ENCODE results near the gene FCF1. TPM values are rescaled to one million over a fixed set of nuclear protein-coding genes. Genes with fewer than 3 reads are reported as not detected.

FCF1 gene
- total RNA-seq, 4 donors from 2014 or later, result 35.4 to 51.2 (median 39.3) TPM

DNA sequence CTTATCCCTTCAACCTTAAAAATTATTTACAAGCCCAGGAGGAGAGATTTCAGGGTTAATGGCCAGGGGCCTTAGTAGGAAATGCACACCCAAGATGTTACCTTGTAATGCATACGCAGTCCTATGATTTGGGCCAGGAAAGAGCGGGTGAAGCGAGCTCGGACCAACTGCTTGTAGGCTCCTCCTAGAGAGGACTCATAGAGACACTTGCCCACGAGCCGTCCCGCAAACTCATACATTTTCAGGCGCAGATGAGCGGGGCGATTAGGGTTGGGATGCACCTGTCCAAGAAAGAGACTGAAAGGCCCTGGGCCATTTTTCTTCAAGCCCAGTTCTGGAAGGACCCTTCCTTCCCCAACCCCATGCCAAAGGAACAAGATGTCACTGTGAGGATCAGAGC is 43.1 kb upstream of the FCF1 start:
- Histone ChIP-seq H3K4me3 (replicated peaks in 1 of 3) (no peak overlapping the region), H3K27ac (no peak overlapping the region), H3K4me1 (no peaks in the 10 kb centered on the region), H3K27me3 (no peaks in the 10 kb centered on the region), H3K36me3 (peaks cover 55 to 56% of the 10 kb centered on the region in 2 donors), H3K9me3 (no peaks in the 10 kb centered on the region)
- TF ChIP-seq, protein P1, sequence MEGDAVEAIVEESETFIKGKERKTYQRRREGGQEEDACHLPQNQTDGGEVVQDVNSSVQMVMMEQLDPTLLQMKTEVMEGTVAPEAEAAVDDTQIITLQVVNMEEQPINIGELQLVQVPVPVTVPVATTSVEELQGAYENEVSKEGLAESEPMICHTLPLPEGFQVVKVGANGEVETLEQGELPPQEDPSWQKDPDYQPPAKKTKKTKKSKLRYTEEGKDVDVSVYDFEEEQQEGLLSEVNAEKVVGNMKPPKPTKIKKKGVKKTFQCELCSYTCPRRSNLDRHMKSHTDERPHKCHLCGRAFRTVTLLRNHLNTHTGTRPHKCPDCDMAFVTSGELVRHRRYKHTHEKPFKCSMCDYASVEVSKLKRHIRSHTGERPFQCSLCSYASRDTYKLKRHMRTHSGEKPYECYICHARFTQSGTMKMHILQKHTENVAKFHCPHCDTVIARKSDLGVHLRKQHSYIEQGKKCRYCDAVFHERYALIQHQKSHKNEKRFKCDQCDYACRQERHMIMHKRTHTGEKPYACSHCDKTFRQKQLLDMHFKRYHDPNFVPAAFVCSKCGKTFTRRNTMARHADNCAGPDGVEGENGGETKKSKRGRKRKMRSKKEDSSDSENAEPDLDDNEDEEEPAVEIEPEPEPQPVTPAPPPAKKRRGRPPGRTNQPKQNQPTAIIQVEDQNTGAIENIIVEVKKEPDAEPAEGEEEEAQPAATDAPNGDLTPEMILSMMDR (IDR thresholded peaks at IDR 0.05), result no peak
- TF ChIP-seq POLR2A (IDR thresholded peaks at IDR 0.05), result no peak
- intact Hi-C loops (cut with DNase I), result no loop called here
- no peak for DNase-seq
- 98 to 99% methylated on average over 10 of the region's 10 CpGs for WGBS, 2 donors

DNA sequence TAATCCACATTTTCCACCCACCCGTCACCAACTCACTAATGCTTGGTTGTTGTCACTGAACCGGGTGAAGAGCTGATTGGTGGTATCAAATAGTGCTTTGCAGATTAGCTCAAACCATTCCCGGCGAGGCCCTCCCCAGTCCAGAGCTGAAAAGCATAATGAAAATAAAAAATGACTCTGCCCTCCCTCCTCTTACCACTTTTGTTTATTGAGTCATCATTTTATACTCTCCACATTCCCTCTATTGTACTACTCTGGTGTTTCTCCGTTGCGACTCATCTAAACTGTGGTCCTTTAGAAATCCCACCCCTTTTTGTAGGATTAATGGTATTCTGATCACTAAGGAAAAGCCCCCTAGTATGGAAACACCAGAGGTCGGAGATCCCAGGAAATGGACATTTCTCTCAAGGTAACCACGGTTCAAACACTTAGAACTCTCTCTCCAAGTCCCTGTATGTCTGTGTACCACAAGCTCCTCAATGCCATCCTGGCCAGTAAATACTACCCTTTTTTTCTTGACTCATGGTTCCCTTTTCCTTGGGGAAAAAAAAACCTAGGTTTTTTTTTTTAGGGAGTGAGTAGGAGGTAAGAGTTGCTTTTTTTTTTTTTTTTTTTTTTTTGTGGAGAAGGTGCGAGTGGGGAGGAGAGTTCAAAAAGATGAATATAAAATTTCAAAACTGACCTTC is 42.1 kb upstream of the FCF1 start:
- no peak for DNase-seq
- Histone ChIP-seq H3K9me3 (no peaks in the 10 kb centered on the region), H3K27me3 (no peaks in the 10 kb centered on the region), H3K4me1 (no peaks in the 10 kb centered on the region), H3K4me3 (replicated peaks in 1 of 3) (no peak overlapping the region), H3K36me3 (peaks cover 60 to 62% of the 10 kb centered on the region in 2 donors), H3K27ac (no peak overlapping the region)
- WGBS, 2 donors, result 94 to 96% methylated on average over 9 of the region's 9 CpGs
- no peak for TF ChIP-seq POLR2A (IDR thresholded peaks at IDR 0.05)
- TF ChIP-seq, protein P1 (IDR thresholded peaks at IDR 0.05), result no peak
- intact Hi-C loops (cut with DNase I), result no loop called here

DNA sequence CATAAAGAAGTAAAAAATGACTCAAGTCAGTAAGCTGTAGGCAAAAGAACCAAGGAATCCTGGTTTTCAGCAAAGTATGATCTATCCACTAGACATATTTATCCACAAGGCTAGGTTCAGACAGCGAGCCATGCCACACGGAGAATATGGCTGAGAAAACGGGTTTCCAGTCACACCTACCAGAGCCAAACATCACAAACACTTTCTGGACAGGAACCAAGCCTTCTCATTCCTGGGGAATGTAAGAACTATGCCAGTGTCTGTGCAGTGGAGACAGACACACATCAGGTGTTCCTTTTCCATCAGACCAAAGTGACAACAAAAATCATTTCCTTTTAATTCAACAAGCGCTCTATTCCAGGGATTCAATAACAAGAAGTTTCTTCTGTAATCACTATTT is 41.2 kb upstream of the FCF1 start:
- Histone ChIP-seq H3K9me3 (no peaks in the 10 kb centered on the region), H3K4me3 (replicated peaks in 1 of 3) (no peak overlapping the region), H3K27me3 (no peaks in the 10 kb centered on the region), H3K27ac (peak overlapping the region in 1 of 3 donors; percentile 10), H3K36me3 (peaks cover 58 to 65% of the 10 kb centered on the region in 2 donors), H3K4me1 (no peaks in the 10 kb centered on the region)
- intact Hi-C loops (cut with DNase I), result no loop called here
- no peak for TF ChIP-seq POLR2A (IDR thresholded peaks at IDR 0.05)
- TF ChIP-seq, protein P1 (IDR thresholded peaks at IDR 0.05), result no peak
- DNase-seq, result peak in 1 of 2 donors; percentile 35
- 68 to 86% methylated on average over 4 of the region's 4 CpGs for WGBS, 2 donors

DNA sequence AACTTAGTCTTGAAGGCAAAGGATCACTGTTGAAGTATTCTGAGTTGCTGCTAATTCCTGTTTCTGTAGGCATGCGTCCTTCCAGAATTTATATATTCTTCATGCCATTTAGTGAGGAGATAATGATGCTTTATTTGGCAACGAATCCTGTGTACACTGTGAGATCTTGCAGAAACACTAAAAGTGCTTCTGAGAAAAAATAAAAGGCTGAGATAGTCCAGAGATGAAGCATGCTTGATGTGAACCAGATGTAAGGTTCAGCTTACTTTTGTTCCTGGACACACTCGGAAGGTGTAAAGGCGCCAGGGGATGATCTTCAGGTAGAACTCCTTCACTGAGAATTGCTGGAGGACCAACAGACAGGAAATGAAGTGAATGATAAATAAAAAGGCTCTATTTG is 39.2 kb upstream of the FCF1 start:
- no peaks in the 10 kb centered on the region for H3K9me3 ChIP-seq
- H3K27ac ChIP-seq, result no peak overlapping the region
- DNase-seq, result no peak
- intact Hi-C loops (cut with DNase I), result no loop called here
- H3K4me3 ChIP-seq (replicated peaks in 1 of 3), result no peak overlapping the region
- H3K27me3 ChIP-seq, result no peaks in the 10 kb centered on the region
- WGBS, 2 donors, result 93 to 95% methylated on average over 4 of the region's 4 CpGs
- H3K36me3 ChIP-seq, result peaks cover 57 to 59% of the 10 kb centered on the region in 2 donors
- no peaks in the 10 kb centered on the region for H3K4me1 ChIP-seq
- no peak for TF ChIP-seq POLR2A (IDR thresholded peaks at IDR 0.05)
- TF ChIP-seq, protein P1 (IDR thresholded peaks at IDR 0.05), result no peak

DNA sequence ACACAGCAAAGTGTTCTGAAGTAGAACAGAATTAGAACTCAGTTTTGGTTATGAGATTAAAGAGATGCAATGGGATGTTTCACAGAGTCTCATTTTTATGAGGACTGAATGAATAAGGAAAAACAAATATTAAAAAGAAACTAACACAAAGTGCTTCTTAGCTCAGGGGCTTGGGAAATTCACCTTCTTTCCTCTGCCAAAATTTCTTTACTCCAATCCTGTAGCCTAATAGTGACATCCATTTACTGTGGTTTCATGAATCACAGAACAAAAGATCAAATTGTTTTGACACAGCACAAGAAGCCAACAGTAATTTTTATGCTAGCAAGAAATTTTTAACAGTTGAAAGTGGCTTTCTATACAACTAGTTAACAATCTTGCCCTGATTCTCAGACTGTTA is 37.7 kb upstream of the FCF1 start:
- no peak overlapping the region for H3K27ac ChIP-seq
- H3K27me3 ChIP-seq, result no peaks in the 10 kb centered on the region
- H3K4me3 ChIP-seq (replicated peaks in 1 of 3), result no peak overlapping the region
- intact Hi-C loops (cut with DNase I), result no loop called here
- H3K4me1 ChIP-seq, result no peaks in the 10 kb centered on the region
- TF ChIP-seq POLR2A (IDR thresholded peaks at IDR 0.05), result no peak
- TF ChIP-seq, protein P1 (IDR thresholded peaks at IDR 0.05), result no peak
- H3K9me3 ChIP-seq, result no peaks in the 10 kb centered on the region
- peaks cover 44 to 46% of the 10 kb centered on the region in 2 donors for H3K36me3 ChIP-seq
- no peak for DNase-seq
